WTC11 (cell line): ENCODE results near the gene SCN3A. TPM values are rescaled to one million over a fixed set of nuclear protein-coding genes. Genes with fewer than 3 reads are reported as not detected.

Source experiments
- ATAC-seq: fragments of 200-7000 bp; cut with Tn5 transposase; 2 replicates; pipeline ENCODE4 v1.10.0; 2021; ENCODE audit warnings: mild to moderate bottlenecking, moderate library complexity
- CTCF ChIA-PET: fragments of 300-600 bp; sonication (Branson Sonifier 250); formaldehyde crosslinking; loops from one replicate; lab custom pipeline; 2021; ENCODE audit warnings: antibody characterized with exemption; lab: Charles Lee
- POLR2A ChIA-PET: fragments of 350-600 bp; sonication (Branson Sonifier 250); formaldehyde crosslinking; loops from one replicate; lab custom pipeline; 2021; ENCODE audit warnings: antibody characterized with exemption; lab: Charles Lee
- DNase-seq: peaks from one replicate; pipeline ENCODE4 v3.0.0; 2021; ENCODE audit warnings: low spot score
- H3K27ac Mint-ChIP-seq: 2 replicates; pipeline ENCODE4 v1.8.0; 2021; ENCODE audit warnings: mixed read lengths
- H3K27me3 Mint-ChIP-seq: 2 replicates; pipeline ENCODE4 v1.8.0; 2021; ENCODE audit warnings: low read depth, mild to moderate bottlenecking, moderate library complexity, mixed read lengths
- H3K36me3 Mint-ChIP-seq: 2 replicates; pipeline ENCODE4 v1.8.0; 2021; ENCODE audit warnings: mixed read lengths
- H3K4me1 Mint-ChIP-seq: 2 replicates; pipeline ENCODE4 v1.8.0; 2022; ENCODE audit warnings: mixed read lengths
- H3K4me3 Mint-ChIP-seq: 2 replicates; pipeline ENCODE4 v1.8.0; 2021; ENCODE audit warnings: mild to moderate bottlenecking, moderate library complexity, mixed read lengths
- H3K9me3 Mint-ChIP-seq: 2 replicates; pipeline ENCODE4 v1.8.0; 2021; ENCODE audit warnings: mixed read lengths
- AFF4 ChIP-seq: sonication (generic); formaldehyde crosslinking; IDR thresholded peaks from 2 replicates; pipeline ENCODE4 v1.8.1; 2023; ENCODE audit warnings: mild to moderate bottlenecking, missing genetic modification reagents, borderline replicate concordance
- ATF2 ChIP-seq: sonication (generic); formaldehyde crosslinking; IDR thresholded peaks from 2 replicates; pipeline ENCODE4 v1.8.1; 2022; ENCODE audit warnings: low read depth, missing genetic modification reagents, borderline replicate concordance
- ATF3 ChIP-seq: sonication (generic); formaldehyde crosslinking; conservative IDR thresholded peaks from 2 replicates; pipeline ENCODE4 v1.8.1; 2022; ENCODE audit warnings: mild to moderate bottlenecking, missing genetic modification reagents
- E2F1 ChIP-seq: sonication (generic); formaldehyde crosslinking; IDR thresholded peaks from 2 replicates; pipeline ENCODE4 v1.8.0; 2022; ENCODE audit warnings: mild to moderate bottlenecking, missing genetic modification reagents
- ETV6 ChIP-seq: sonication (generic); formaldehyde crosslinking; IDR thresholded peaks from 2 replicates; pipeline ENCODE4 v1.8.1; 2022; ENCODE audit warnings: mild to moderate bottlenecking, missing genetic modification reagents
- GTF2I ChIP-seq: fragments of 250-450 bp; sonication (Bioruptor Pico); conservative IDR thresholded peaks from 2 replicates; pipeline ENCODE4 v1.4.0; 2021; ENCODE audit warnings: mild to moderate bottlenecking
- NFATC4 ChIP-seq: fragments of 250-450 bp; sonication (Bioruptor Pico); IDR thresholded peaks from 2 replicates; pipeline ENCODE4 v1.9.0; 2021; ENCODE audit warnings: mild to moderate bottlenecking
- RORB ChIP-seq: fragments of 250-450 bp; sonication (Bioruptor Pico); IDR thresholded peaks from 2 replicates; pipeline ENCODE4 v1.9.0; 2021; ENCODE audit warnings: mild to moderate bottlenecking
- SOX15 ChIP-seq: fragments of 250-450 bp; sonication (Bioruptor Pico); IDR thresholded peaks from 2 replicates; pipeline ENCODE4 v1.9.0; 2021; ENCODE audit warnings: mild to moderate bottlenecking
- STAT6 ChIP-seq: sonication (generic); formaldehyde crosslinking; conservative IDR thresholded peaks from 2 replicates; pipeline ENCODE4 v1.8.1; 2023; ENCODE audit warnings: mild to moderate bottlenecking, low read depth, missing genetic modification reagents, moderate library complexity
- USF2 ChIP-seq: sonication (generic); formaldehyde crosslinking; IDR thresholded peaks from 2 replicates; pipeline ENCODE4 v1.8.1; 2023; ENCODE audit warnings: mild to moderate bottlenecking, missing genetic modification reagents, moderate library complexity
- ZBTB21 ChIP-seq: sonication (generic); formaldehyde crosslinking; IDR thresholded peaks from 2 replicates; pipeline ENCODE4 v1.8.1; 2023; ENCODE audit warnings: mild to moderate bottlenecking, missing genetic modification reagents, borderline replicate concordance
- ZNF219 ChIP-seq: sonication (generic); formaldehyde crosslinking; IDR thresholded peaks from 2 replicates; pipeline ENCODE4 v1.8.0; 2023; ENCODE audit warnings: missing genetic modification reagents, mild to moderate bottlenecking, borderline replicate concordance
- ZNF532 ChIP-seq: fragments of 250-450 bp; sonication (Bioruptor Pico); IDR thresholded peaks from 2 replicates; pipeline ENCODE4 v1.9.0; 2021; ENCODE audit warnings: mild to moderate bottlenecking, borderline replicate concordance
- ZSCAN18 ChIP-seq: fragments of 250-450 bp; sonication (Bioruptor Pico); IDR thresholded peaks from 2 replicates; pipeline ENCODE4 v2.1.2; 2022; ENCODE audit warnings: mild to moderate bottlenecking, moderate library complexity
- total RNA-seq: library from RNA; stranded (reverse); gene quantifications from 3 replicates; pipeline ENCODE4 v1.2.3, GENCODE V29; 2021

Gene SCN3A
- total RNA-seq, 1 experiment from 2014 or later: 0.04 TPM

GRCh38 chr2:165251366-165251765 lies 47.5 kb upstream of the SCN3A start:
- CTCF ChIA-PET: no interaction called here
- Mint-ChIP-seq H3K4me3 (no peak overlapping the region), H3K27me3 (no peaks in the 10 kb centered on the region), H3K9me3 (no peaks in the 10 kb centered on the region), H3K36me3 (no peaks in the 10 kb centered on the region), H3K27ac (no peak overlapping the region), H3K4me1 (no peaks in the 10 kb centered on the region; the same call in 1 of the 2 replicates)
- TF ChIP-seq ZSCAN18 (CRISPR knock-in tag) (no peak), USF2 (CRISPR knock-in tag) (no peak), SOX15 (CRISPR knock-in tag) (no peak), AFF4 (CRISPR knock-in tag) (no peak), E2F1 (CRISPR knock-in tag) (no peak), ZNF219 (CRISPR knock-in tag) (no peak), GTF2I (CRISPR knock-in tag) (no peak), ETV6 (CRISPR knock-in tag) (no peak), ATF2 (CRISPR knock-in tag) (no peak), ZNF532 (no peak), STAT6 (no peak), RORB (no peak), ZBTB21 (CRISPR knock-in tag) (no peak), NFATC4 (CRISPR knock-in tag) (no peak), ATF3 (CRISPR knock-in tag) (no peak)
- ATAC-seq: no peak
- no peak for DNase-seq
- POLR2A ChIA-PET: no interaction called here
